GM21717 (cell line): Measurements from ENCODE around the gene CAMK2D.

Experiments
- ATAC-seq: cut with Tn5 transposase; IDR thresholded peaks from one replicate; pipeline ENCODE4 v1.9.1; 2021; ENCODE audit warnings: mild to moderate bottlenecking, moderate library complexity; ENCODE audit not compliant: unreplicated experiment

The CAMK2D gene

DNA sequence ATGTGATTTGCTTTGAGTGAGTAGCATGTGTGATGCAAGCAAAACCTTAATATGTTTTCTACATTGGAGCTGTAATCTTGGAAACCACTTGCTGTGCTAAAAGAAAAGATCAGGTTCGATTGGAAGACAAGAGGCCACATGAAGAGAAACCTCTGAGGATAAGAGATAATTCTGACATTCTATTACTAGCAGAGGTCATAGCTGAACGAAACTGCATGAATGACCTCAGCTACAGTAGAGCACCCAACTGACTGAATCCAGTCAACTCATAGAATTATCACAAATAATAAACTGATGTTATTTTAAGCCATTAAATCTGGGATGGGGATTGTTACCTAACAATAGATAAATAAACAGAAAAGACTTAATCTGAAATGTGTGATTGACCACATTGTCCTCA lies 147.1 kb downstream of the CAMK2D start:
- ATAC-seq = no peak

DNA sequence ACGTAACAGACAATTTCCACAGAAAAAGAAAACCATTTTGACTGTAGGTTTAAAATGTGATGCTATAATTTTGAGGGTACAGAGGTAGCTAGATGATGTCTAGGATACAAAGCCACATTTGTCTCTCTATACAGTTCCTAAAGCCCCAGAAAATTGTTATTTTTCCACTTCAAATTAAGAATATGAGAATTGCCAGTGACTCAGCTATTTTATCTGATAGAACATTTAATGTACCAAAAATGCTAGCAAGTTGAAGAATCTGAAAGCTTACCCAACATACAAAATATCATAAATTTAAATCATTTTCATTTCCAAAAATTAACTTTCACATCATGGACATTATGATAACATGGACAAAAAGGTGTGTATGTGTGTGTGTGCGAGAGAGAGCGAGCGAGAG lies 148.0 kb downstream of the CAMK2D start:
- ATAC-seq = no peak

DNA sequence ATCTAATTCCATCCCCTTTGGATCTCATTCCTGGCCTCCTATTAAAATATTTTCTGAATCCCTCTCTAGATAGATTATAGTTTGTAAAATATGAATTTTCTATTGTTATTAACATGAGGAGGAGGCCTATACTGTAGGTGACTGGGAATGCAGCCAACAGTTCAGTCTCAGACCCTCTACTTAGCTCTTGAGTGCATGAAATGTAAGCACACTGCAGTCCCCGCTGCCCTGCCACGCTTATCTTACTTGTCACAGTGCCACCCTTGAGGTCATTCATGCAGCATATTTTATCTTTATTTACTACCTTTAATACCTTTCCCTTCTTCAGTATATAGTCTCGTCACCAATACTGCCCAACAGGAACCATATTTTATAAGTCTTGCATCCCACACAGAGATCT lies 151.0 kb downstream of the CAMK2D start:
- no peak for ATAC-seq

DNA sequence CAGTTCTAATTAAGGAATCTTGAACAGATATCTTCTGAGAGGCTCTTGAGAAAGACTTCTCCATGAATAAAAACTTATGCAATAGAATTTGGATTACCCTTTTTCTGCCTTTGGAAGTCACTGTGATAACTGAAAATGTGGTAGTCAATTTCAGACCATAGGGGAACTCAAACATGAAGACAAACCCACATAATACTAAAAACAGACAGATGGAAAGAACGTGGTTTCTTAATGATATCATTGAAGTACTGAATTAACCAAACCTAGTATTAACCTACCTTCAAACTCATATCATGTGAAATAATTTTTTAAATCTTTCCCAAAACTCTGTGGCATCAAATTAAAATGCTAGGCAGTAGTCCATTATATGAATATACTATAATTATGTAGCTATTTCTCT lies 153.5 kb downstream of the CAMK2D start:
- peak; percentile 72 for ATAC-seq

DNA sequence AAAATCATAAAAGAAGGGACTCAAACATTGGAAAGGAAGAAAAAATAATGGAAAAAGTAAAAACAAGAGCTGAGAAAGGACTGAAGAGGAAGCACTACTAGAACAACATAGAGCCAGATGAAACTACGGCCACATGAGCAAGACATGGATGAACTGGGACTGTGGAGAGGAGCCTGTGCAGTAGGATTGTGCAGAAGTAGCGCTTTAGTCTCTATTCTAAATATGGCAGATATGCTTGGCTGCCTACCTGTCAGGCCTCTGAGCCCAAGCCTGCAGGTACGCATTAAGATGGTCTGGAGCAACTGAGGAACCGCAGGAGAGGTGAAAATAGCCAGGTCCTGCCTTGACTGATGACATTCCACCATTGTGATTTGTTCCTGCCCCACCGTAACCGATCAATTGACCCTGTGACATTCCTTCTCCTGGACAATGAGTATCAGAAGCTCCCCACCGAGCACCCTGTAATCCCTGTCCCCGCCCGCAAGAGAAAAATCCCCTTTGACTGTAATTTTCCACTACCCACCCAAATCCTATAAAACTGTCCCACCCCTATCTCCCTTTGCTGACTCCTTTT lies 154.3 kb downstream of the CAMK2D start:
- ATAC-seq = no peak

DNA sequence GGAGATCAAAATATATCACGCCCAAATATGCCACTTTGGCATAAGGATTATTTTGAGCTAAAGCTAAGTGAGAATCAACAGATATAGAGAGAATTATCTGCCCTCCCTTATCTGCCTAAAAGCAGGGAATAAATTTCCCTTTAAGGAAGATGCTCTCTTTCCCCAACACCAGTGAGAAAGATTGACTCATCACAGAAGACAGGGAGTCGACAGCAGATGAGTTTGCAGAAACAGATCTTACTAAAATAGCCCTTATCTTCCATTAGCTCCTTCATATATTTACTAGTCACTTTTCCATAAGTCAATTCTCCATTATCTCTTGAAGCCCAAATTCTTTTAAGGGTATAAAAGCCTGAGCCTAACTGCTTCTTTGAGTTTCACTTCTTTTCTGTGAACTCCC lies 156.6 kb downstream of the CAMK2D start:
- ATAC-seq = no peak

DNA sequence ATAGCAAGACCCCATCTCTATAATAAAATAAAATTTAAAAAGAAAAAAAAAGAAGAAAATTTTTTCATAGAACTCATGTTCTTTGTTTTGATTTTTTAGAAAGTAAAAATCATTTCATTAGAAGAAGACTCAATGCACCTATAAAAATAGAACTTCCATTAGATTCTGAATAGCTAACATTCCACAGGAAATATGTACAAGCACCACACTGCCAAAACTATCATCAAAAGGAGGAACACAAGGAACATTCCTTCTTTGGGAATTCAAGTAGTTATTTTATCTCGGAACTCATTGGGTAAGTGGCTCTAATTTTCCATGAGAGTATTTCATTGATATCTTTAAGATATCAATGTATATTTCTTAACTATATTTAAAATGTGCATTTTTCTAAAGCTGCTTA lies 157.6 kb downstream of the CAMK2D start:
- no peak for ATAC-seq

DNA sequence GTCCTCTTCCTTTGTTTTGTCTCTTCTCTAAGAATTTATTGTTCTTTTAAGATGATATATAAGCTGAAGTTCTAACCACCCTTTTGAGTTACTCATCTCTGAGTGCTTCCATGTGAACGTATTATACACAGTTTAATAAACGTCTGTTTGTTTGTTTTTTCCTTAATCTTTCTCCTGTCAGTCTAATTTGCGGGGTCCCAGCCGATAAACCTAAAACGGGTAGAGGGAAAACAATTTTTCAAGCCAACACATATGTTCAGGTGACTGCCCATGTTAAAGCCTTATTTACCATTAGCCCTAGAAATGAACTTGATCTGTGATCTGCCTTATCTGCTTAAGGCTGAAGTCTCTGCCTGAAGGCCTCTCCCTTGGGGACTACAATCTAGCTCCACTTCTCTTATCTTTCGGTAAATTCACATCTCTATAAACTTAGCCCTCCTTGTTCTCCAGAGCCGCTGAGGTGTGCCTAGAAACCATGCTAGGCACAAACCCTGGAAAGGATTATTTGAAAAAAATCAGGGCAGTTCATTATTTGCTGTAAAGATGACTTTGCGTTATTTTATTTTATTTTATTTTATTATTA lies 158.8 kb downstream of the CAMK2D start:
- no peak for ATAC-seq

DNA sequence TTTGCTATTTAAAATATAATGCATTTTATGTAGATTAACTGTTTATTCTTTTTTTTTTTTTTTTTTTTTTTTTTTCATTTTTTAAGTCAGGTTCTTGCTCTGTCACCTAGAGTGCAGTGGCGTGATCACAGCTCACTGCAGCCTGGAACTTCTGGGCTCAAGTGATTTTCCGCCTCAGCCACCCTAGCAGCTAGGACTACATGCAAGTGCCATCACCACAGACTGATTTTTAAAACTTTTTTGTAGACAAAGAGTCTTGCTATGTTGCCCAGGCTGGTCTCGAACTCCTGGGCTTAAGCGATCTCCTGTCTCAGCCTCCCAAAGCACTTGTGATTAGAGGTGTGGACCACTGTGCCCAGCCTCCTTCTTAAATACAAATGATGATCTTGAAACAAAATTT lies 159.9 kb downstream of the CAMK2D start:
- no peak for ATAC-seq

DNA sequence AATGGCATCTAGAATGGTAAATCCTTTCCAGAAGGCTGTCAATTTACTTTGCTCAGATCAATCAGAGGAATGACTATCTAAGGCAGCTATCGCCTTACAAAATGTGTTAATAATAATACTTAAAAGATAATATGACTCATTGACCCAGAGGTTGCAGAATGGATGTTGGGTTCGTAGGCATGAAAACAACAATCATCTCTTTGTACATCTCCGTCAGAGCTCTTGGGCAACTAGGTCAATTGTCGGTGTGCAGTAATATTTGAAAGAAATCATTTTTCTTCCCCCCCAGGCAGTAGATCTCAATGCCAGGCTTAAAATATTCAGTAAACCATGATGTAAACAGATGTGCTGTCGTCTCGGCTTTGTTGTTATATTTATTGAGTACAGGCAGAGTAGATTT lies 165.1 kb downstream of the CAMK2D start:
- ATAC-seq = no peak

DNA sequence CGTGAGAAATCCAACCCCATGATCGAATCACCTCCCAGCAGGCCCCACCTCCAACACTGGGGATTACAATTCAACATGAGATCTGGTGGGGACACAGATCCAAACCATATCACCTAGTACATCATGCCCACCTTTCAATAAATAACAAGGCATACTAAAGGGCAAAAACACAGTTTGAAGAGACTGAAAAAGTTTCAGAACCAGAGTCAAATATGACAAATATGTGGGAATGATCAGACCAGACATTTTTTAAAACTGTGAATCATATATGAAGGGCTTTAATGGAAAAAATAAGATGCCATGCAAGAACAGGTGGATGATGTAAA lies 167.3 kb downstream of the CAMK2D start:
- no peak for ATAC-seq

DNA sequence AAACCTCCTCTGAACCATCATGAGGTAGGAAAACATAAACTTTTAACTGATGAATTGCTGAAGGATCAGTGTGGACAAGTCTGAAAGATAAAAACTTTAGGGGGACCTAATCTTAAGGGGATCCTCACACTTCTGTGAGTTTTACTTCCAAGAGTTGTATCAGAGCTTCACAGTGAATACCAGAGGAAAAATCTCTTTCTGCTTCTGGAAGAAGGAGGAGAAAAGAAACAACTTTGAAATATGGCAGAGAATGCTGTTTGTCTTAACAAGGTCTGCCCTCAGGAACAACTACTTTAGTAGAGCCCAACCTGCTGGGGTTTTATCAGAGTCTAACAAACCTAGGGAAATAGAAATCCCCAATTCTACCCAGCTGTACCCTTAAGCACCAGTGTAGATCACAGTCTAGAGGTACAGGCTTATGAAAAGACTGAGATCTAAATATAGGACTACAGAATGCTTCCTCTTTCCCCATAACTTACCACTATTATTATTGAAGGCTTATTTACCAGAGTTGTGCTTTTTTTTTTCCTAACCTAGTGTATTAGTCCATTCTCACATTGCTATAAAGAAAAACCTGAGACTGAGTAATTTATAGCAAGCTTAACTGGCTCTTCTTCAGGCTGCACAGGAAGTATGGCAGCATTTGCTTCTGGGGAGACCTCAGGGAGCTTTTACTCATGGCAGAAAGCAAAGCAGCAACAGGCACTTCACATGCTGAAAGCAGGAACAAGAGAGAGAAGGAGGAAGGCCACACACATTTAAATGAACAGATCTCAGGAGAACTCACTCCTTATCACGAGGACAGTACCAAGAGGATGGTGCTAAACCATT lies 167.9 kb downstream of the CAMK2D start:
- peak; percentile 71 for ATAC-seq

DNA sequence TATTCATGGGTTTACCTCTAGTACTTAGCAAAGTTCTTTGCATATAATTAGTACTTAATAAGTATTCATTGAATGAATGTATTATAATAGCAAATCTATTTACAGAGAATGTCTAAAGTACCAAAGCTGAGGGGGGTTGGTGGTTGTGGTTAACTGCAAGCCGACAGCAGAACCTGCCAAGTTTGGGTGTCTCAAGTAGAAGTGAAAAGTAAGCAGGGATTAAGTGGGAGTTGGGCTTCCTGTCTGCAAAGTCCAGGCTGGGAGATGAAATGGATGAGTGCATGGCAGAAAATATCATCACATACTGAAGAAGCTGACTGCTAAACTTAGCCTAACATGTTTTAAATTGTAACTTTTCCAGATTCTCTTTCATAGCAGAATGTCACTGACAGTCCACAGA lies 169.6 kb downstream of the CAMK2D start:
- no peak for ATAC-seq

DNA sequence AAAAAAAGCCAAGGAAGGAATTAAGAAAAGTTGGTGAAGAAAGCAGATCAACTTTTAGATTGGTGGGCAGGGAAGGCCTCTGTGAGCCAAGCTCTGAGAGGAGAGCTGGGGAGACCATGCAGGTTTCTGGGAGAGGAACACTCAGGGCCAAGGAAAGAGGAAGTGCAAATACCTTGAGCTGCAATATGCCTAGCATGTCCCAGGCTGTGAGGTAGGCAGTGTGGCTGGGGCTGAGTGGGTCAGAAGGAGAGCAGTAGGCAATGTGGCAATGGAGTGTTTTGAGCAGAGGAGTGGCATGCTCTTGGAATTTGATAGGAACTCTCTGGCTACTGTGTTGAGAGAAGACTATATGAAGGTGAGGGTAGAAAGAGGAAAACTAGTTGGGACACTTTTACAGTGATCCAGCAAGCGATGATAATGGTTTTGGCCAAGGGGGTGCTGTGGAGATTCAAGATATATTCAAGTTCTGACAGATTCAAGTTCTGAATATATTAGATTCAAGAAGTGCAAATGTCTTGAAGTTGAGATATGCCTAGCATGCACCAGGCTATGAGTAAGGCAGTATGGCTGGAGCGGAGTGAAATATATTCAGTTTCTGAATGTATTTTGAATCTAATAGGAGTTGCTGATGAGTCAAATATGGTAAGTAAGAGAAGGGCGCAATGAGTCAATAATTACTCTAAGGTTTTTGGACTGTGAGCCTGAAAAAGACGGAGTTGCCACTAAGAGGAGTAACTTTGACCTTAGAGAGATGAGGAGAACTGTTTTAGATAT lies 172.5 kb downstream of the CAMK2D start:
- ATAC-seq = peak; percentile 50

DNA sequence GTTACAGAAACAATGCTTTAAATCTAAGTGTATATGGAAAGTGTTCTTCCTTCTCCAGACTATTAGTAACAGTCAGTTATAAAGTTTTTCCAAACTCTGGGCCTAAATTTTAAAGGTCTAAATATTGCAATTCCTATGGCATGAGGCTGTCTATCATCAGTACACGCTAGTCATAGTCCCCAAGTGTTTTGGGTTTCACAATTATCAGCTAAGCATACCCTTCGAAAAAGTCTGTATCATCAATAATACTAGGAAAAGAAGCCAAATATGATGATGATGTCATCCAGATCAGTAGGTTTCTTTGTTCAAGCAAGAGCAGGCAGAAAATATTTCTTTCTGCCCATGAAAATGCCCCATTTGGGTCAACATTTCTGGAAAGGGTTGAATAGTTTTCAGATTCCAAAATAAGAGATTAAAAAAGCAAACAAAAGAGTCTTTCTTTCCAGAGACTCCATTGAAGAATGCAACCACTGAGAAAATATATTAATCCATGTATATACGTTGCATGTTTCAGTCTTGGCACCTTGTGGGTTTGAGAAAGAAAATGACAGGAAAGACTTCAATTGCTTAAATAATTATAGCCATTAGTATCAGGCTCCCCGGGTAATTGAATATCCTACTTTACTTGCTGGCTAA lies 173.8 kb downstream of the CAMK2D start:
- ATAC-seq = no peak

DNA sequence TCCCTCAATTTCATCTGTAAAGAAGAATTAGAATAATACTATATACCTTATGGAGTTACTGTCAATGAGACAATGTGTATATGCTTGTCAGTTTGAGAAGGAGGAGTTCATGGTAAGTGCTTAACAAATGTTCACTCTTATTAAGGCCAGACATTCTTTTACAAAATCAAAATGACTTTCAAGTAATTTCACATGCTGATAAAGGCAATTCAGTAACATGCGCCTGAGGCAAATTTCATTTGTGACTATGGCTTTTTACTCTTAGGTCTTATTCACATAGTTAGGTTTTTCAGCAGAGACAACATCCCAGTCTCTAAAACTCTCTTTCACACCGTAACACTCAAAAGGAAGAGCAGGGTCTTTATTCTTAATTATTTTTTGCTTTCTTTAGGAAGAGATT lies 174.4 kb downstream of the CAMK2D start:
- ATAC-seq = no peak

DNA sequence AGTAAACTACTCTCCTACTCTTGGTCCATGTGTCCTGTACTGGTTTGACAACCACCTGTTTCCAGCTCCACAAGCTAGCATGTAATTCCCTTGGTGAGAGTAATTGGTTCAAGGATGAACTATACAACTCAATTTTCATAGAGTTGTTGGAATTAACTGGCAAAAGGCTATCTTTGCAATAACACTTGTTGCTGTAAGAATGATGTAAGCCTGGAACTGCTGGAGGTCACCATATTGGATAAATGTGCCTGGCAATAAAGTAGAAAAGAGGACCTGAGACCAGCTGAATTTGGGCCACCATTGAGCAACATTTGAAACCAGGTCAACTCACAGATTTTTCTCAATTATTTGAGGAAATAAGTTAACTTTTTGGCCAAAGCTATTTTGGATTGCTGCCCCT lies 175.5 kb downstream of the CAMK2D start:
- ATAC-seq = no peak

DNA sequence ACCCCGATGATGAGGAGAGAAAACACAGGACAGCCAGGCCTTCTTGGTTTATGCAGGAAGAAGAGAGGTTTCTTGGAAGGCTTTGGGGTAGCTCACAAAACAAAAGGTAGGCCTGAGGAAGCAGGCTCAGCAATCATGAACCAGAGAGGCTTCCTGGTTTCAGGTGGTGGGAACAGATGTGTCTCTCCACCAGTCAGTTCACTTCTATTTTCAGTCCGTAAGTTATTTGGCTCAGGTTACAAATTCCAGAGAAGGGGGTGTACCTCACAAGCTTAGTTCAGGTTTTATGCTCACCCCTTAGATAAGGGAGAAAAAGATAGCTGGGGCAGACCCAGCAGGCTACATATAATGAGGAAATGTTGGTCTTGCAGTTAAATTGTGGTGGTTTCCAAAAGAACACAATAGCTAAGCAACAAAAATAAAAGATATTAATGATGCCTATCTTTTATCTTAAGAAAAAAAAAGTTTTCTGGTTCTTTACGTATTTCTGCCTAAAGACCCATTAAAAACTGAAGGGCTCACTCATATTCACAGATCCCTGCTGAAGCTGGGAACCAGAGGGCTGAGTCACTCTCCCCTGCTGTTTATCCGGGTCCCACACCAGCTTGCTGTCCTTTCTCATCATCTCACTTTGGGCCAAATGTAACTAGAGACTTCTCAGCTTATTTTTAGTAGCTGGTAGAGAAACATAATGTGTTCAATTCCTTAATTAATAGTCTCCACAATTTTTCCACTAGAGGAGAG lies 177.0 kb downstream of the CAMK2D start:
- no peak for ATAC-seq

DNA sequence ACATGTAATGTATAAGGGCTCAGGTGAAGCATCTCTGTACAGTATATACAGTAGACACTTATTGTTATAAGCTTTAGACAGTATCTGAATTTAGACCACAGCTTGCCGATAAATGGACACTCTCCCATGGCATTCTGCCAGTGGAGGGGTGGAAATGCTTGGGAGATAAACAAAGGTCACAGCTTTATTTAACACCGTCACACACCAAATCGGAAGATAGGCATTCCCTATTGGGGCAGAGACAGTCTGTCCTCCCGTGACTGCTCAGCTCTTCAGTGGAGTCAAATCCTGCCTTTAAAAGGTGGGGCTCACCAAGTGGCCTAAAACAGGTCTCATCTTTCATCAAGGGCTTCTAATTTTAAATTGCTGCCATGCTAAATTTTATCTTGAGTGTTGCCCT lies 178.8 kb downstream of the CAMK2D start:
- ATAC-seq = no peak

DNA sequence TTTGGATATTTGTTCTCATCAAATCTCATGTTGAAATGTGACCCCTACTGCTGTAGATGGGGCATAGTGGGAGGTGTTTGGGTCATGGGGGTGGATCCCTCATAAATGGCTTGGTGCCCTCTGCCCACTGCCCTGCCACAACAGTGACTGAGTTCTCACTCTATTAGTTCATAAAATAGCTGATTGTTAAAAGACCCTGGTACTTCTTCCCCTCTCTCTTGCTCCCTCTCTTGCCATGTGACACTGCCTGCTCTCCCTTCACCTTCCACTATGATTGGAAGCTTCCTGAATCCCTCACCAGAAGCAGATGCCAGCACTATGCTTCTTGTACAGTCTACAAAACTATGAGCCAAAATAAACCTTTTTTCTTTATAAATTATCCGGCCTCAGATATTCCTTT lies 182.2 kb downstream of the CAMK2D start:
- no peak for ATAC-seq
